Activated naive CD4-positive, alpha-beta T cell treated with anti-CD3 and anti-CD28 coated beads for 36 hours (primary cell): Measurements from ENCODE around the gene PREX1. TPM values are rescaled to one million over a fixed set of nuclear protein-coding genes. Genes with fewer than 3 reads are reported as not detected.

Experiments
- CTCF ChIA-PET: fragments of 350-600 bp; sonication (Branson Sonifier 250); formaldehyde crosslinking; loops from one replicate; lab custom pipeline; 2021; ENCODE audit warnings: antibody characterized with exemption; lab: Charles Lee
- DNase-seq: peaks from one replicate; pipeline ENCODE4 v3.0.0-alpha.2; 2020
- H3K27ac Mint-ChIP-seq: one replicate; pipeline ENCODE4 v1.8.0; 2021; ENCODE audit warnings: mild to moderate bottlenecking, mixed read lengths
- H3K27me3 Mint-ChIP-seq: one replicate; pipeline ENCODE4 v1.8.0; 2021; ENCODE audit warnings: low read depth, mixed read lengths
- H3K36me3 Mint-ChIP-seq: one replicate; pipeline ENCODE4 v1.8.0; 2021; ENCODE audit warnings: low read depth, mixed read lengths
- H3K4me1 Mint-ChIP-seq: one replicate; pipeline ENCODE4 v1.8.0; 2021; ENCODE audit warnings: low read depth, mixed read lengths
- H3K4me3 Mint-ChIP-seq: one replicate; pipeline ENCODE4 v1.8.0; 2021; ENCODE audit warnings: mild to moderate bottlenecking, moderate library complexity, mixed read lengths
- H3K9me3 Mint-ChIP-seq: one replicate; pipeline ENCODE4 v1.8.0; 2021; ENCODE audit warnings: mixed read lengths
- intact Hi-C: fragments of 100-400 bp; cut with micrococcal nuclease; formaldehyde crosslinking; loops from one replicate; pipeline ENCODE4 v1.15.1; 2023
- total RNA-seq, 2 experiments: library from RNA; stranded (reverse); gene quantifications; one replicate each; pipeline ENCODE4 v1.2.3, GENCODE V29; 2021

PREX1 gene
- total RNA-seq, 2 experiments from 2014 or later: 43.7 to 44.2 TPM

GRCh38 chr20:48748556-48748955 is 79.2 kb downstream of the PREX1 start:
- DNase-seq: no peak
- Mint-ChIP-seq H3K27me3 (no peaks in the 10 kb centered on the region), H3K27ac (peak overlapping the region; percentile 4), H3K4me1 (peaks cover 38% of the 10 kb centered on the region), H3K9me3 (no peaks in the 10 kb centered on the region), H3K4me3 (no peak overlapping the region), H3K36me3 (no peaks in the 10 kb centered on the region)
- intact Hi-C loops: loop anchor here (1.0 kb wide), 1 partner anchor 9 kb away; no protein-coding TSS in a partner anchor
- CTCF ChIA-PET: interaction anchor here (0.7 kb wide), 1 partner anchor 157 kb away, joined by 3 read pairs; no protein-coding TSS in a partner anchor

DNA sequence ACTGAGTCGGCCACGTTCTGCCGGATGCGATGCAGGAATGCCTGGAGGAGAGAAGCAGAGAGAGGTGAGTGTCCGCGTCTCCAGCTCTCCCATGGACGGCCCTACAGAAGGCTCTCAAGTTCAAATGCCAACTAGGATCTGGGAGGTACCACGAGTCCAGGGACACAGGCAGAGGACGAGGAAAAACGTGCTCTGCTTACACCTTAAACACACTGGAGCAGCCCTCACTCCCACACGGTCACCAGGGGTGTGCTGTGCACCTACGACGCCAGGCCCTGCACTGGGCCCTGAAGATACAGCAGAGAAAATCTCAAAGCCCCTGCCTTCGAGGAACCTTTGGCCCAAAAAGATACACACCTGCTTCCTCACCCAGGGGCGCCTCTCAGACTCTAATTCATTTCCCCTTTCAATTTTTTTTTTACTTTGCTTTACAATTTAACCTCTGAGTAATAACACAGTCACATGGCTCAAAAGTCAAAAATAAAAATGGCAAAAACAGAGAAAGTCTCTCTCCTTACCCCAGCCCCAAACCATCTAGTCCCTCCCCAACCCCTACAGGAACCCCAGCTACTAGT is 79.9 kb downstream of the PREX1 start:
- Mint-ChIP-seq H3K9me3 (no peaks in the 10 kb centered on the region), H3K4me3 (no peak overlapping the region), H3K4me1 (peaks cover 36% of the 10 kb centered on the region), H3K27me3 (no peaks in the 10 kb centered on the region), H3K36me3 (peaks cover 2% of the 10 kb centered on the region), H3K27ac (peak overlapping the region; percentile 4)
- no peak for DNase-seq
- CTCF ChIA-PET: interaction anchor here (0.7 kb wide), 1 partner anchor 157 kb away, joined by 3 read pairs; no protein-coding TSS in a partner anchor
- intact Hi-C loops: loop anchor here (1.0 kb wide), 1 partner anchor 9 kb away; no protein-coding TSS in a partner anchor

GRCh38 chr20:48745330-48745729 is 82.5 kb downstream of the PREX1 start:
- DNase-seq: no peak
- Mint-ChIP-seq H3K9me3 (no peaks in the 10 kb centered on the region), H3K4me1 (peaks cover 17% of the 10 kb centered on the region), H3K27ac (no peak overlapping the region), H3K36me3 (peaks cover 2% of the 10 kb centered on the region), H3K27me3 (no peaks in the 10 kb centered on the region), H3K4me3 (no peak overlapping the region)
- intact Hi-C loops: no loop called here
- CTCF ChIA-PET: no interaction called here

DNA sequence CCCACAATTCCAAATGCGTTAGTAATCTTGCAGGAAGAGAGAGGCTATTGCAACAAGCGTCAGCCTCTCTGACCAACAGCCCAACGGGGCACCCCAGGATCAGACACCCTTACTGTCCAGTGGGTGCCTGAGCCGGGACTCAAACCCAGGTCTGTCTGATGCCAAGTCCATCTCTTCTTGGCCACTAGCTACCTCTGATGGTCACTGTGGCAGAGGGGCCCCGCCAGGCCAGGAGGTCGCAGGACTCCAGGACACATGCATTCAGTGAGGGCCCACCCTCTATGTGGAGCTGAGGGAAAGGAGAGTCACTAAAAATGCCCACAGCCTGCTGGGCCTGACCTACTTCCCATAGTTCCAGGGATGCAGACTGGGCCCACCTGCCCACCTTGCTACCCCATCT is 83.3 kb downstream of the PREX1 start:
- no peak for DNase-seq
- Mint-ChIP-seq H3K27ac (no peak overlapping the region), H3K9me3 (no peaks in the 10 kb centered on the region), H3K4me3 (no peak overlapping the region), H3K36me3 (peaks cover 2% of the 10 kb centered on the region), H3K27me3 (no peaks in the 10 kb centered on the region), H3K4me1 (peaks cover 17% of the 10 kb centered on the region)
- CTCF ChIA-PET: no interaction called here
- intact Hi-C loops: no loop called here

- Mint-ChIP-seq H3K36me3 (peaks cover 2% of the 10 kb centered on the region), H3K9me3 (no peaks in the 10 kb centered on the region), H3K27me3 (no peaks in the 10 kb centered on the region), H3K27ac (no peak overlapping the region), H3K4me3 (no peak overlapping the region), H3K4me1 (peaks cover 23% of the 10 kb centered on the region)
- CTCF ChIA-PET: no interaction called here
- DNase-seq: no peak
- intact Hi-C loops: no loop called here
Observed at GRCh38 chr20:48743807-48744206, 84.0 kb downstream of the PREX1 start.

GRCh38 chr20:48742912-48743680 is 84.7 kb downstream of the PREX1 start:
- H3K4me3 Mint-ChIP-seq: no peak overlapping the region
- H3K9me3 Mint-ChIP-seq: no peaks in the 10 kb centered on the region
- H3K4me1 Mint-ChIP-seq: peaks cover 23% of the 10 kb centered on the region
- DNase-seq: no peak
- no peaks in the 10 kb centered on the region for H3K27me3 Mint-ChIP-seq
- H3K27ac Mint-ChIP-seq: peak overlapping the region; percentile 43
- CTCF ChIA-PET: interaction anchor here (0.7 kb wide), 1 partner anchor 45 kb away, joined by 3 read pairs; no protein-coding TSS in a partner anchor
- intact Hi-C loops: no loop called here
- peaks cover 2% of the 10 kb centered on the region for H3K36me3 Mint-ChIP-seq

GRCh38 chr20:48742233-48742632 is 85.6 kb downstream of the PREX1 start:
- no peaks in the 10 kb centered on the region for H3K9me3 Mint-ChIP-seq
- intact Hi-C loops: no loop called here
- H3K4me1 Mint-ChIP-seq: peaks cover 28% of the 10 kb centered on the region
- CTCF ChIA-PET: interaction anchor here (0.7 kb wide), 1 partner anchor 45 kb away, joined by 3 read pairs; no protein-coding TSS in a partner anchor
- peaks cover 2% of the 10 kb centered on the region for H3K36me3 Mint-ChIP-seq
- no peaks in the 10 kb centered on the region for H3K27me3 Mint-ChIP-seq
- DNase-seq: no peak
- H3K4me3 Mint-ChIP-seq: no peak overlapping the region
- no peak overlapping the region for H3K27ac Mint-ChIP-seq

GRCh38 chr20:48741669-48742068 is 86.1 kb downstream of the PREX1 start:
- Mint-ChIP-seq H3K27me3 (no peaks in the 10 kb centered on the region), H3K4me3 (no peak overlapping the region), H3K4me1 (peaks cover 29% of the 10 kb centered on the region), H3K9me3 (no peaks in the 10 kb centered on the region), H3K27ac (no peak overlapping the region), H3K36me3 (peaks cover 2% of the 10 kb centered on the region)
- no peak for DNase-seq
- intact Hi-C loops: no loop called here
- CTCF ChIA-PET: no interaction called here

DNA sequence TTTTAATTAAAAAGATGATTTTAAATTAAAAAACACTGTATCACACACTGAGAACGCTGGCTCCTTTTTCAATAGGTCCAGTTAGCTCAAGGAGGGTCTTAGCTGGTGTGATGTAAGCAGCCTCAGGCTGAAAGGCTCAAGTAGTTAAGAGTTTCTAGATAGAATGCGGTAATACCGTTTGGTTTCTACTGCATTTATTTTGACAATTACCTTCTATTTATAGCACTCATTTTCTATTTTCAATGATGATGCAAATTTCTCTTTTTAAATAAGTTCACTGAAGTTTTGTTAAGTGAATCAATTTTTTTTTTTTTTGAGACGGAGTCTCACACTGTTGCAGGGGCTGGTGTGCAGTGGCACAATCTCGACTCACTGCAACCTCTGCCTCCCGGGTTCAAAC is 87.1 kb downstream of the PREX1 start:
- no peak overlapping the region for H3K4me3 Mint-ChIP-seq
- CTCF ChIA-PET: interaction anchor here (1.1 to 1.2 kb wide), 2 partner anchors 49 to 86 kb away, joined by 3 read pairs; no protein-coding TSS in a partner anchor
- intact Hi-C loops: no loop called here
- H3K27me3 Mint-ChIP-seq: no peaks in the 10 kb centered on the region
- H3K4me1 Mint-ChIP-seq: peaks cover 32% of the 10 kb centered on the region
- DNase-seq: no peak
- H3K9me3 Mint-ChIP-seq: no peaks in the 10 kb centered on the region
- H3K27ac Mint-ChIP-seq: no peak overlapping the region
- peaks cover 2% of the 10 kb centered on the region for H3K36me3 Mint-ChIP-seq

DNA sequence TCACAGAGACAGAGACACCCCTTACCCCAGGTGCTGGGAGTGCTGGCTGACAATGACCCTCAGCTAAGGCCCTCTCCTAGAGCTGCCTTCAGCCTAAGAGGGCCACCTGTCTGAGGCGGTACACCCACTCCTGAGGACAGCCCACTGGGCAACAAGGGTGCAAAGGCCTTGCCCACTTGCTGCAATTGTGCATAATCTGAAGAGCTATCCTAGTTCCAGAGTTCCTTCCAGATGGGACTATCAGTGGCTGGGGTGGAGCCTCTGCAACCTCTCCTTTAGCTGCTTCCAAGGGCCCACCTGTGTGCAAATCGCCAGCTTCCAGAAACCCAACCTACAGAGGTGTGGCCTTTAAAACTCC is 87.5 kb downstream of the PREX1 start:
- H3K27me3 Mint-ChIP-seq: no peaks in the 10 kb centered on the region
- intact Hi-C loops: no loop called here
- no peak overlapping the region for H3K27ac Mint-ChIP-seq
- CTCF ChIA-PET: interaction anchor here (1.1 to 1.2 kb wide), 2 partner anchors 49 to 86 kb away, joined by 3 read pairs; no protein-coding TSS in a partner anchor
- peaks cover 32% of the 10 kb centered on the region for H3K4me1 Mint-ChIP-seq
- H3K36me3 Mint-ChIP-seq: peaks cover 2% of the 10 kb centered on the region
- no peak for DNase-seq
- no peak overlapping the region for H3K4me3 Mint-ChIP-seq
- no peaks in the 10 kb centered on the region for H3K9me3 Mint-ChIP-seq

DNA sequence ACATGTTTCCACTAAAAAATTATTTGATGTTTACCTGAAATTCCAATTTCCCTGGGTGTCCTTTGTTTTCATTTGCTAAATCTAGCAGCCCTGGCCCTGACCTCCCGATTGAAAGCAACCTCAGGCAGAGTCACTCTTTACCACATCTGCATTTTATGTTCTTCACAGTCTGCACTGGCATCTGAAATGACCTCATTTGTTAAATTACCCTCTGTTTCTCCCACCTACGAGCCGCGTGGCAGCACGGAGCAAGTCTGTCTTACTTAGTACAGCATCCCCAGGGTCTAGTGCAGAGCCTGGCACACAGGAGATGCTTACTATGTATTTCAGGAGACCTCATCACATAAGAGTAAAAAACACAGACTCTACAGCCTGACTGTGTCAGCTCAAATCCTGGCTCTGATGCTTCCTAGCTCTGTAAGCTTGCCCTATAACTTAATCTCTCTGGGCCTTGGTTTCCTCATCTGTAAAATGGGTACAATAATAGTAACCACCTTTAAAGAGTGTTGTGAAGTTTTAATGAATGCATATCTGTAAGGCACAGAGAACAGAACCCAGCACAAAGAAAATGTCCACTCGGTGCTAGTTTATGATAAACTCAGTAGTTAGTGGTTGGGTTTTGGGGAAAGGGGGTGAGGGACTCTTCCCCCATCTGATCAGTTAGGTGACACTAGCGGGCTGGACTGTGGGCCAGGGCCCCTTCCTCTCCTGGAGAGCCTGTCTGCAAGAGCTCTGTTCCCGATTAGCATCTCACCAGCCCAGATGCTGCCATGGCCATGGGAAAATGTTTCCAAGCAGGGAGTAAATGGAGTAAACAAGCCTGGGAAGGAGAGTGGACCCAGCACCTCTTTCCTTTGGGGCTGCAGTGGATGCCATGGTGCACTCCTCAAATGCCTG is 88.2 kb downstream of the PREX1 start:
- DNase-seq: peak; percentile 33
- Mint-ChIP-seq H3K27me3 (no peaks in the 10 kb centered on the region), H3K4me3 (no peak overlapping the region), H3K27ac (peak overlapping the region; percentile 79), H3K4me1 (peaks cover 32% of the 10 kb centered on the region), H3K36me3 (peaks cover 2% of the 10 kb centered on the region), H3K9me3 (no peaks in the 10 kb centered on the region)
- CTCF ChIA-PET: interaction anchor here (0.6 to 1.2 kb wide), 3 partner anchors 50 to 88 kb away, joined by 3 read pairs; no protein-coding TSS in a partner anchor
- intact Hi-C loops: loop anchor here (1.0 to 5.0 kb wide), 6 partner anchors 9 to 537 kb away; no protein-coding TSS in a partner anchor
